Body of pancreas (tissue), 4 donors: ENCODE results near the gene SH3D19.
"Not testable (repeated sequence)": the region's sequence is repeated elsewhere in the genome, so short reads cannot be mapped to it uniquely, and the experiment has no call there.

Experiments used
- CTCF ChIP-seq, 7 experiments: fragments of 450-650 bp in 4 of 7; fragments of 200-600 bp in 3 of 7; sonication (generic) in 3 of 7; IDR thresholded peaks; one replicate each; pipeline ENCODE4 v1.5.1; 2016 to 2019; ENCODE audit warnings: antibody characterized with exemption in 7 of 7
- POLR2A ChIP-seq, 3 donors: fragments of 450-650 bp; IDR thresholded peaks; one replicate each; pipeline ENCODE4 v1.6.1; 2016; ENCODE audit warnings: antibody characterized with exemption in 3 of 3, mild to moderate bottlenecking in 2 of 3

- not testable (repeated sequence) for TF ChIP-seq CTCF, POLR2A (IDR thresholded peaks at IDR 0.05)
Observed at GRCh38 chr4:151322161-151322560, 3.2 kb downstream of the SH3D19 start.
